Kasumi-1 (cell line): ENCODE results near the gene CEP89.
"Not testable (repeated sequence)": the region's sequence is repeated elsewhere in the genome, so short reads cannot be mapped to it uniquely, and the experiment has no call there.

Experiments
- DNase-seq, 2 experiments: peaks; one replicate each; lab custom pipeline; 2025; lab: John Stamatoyannopoulos, UW

CEP89 gene

GRCh38 chr19:32891609-32892008 lies 80.1 kb downstream of the CEP89 start:
- no peak for DNase-seq

GRCh38 chr19:32890841-32891240 lies 80.9 kb downstream of the CEP89 start:
- no peak for DNase-seq

DNA sequence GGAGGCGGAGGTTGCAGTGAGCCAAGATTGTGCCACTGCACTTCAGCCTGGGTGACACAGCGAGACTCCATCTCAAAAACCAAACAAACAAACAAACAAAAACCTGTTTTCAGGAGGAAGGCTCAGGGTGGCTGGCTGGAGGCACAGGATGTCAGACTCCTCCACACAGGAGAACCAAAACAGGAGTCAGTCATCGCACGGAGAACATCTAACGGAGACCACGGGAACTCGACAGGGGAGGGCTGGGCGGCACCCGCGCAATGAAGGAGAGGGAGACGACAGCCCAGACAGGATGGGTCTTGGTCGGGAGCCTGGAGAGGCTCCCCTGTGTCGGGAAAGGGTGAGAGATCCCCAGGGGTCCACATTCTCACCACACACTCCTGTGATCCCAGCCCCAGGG lies 81.4 kb downstream of the CEP89 start:
- DNase-seq: no peak

DNA sequence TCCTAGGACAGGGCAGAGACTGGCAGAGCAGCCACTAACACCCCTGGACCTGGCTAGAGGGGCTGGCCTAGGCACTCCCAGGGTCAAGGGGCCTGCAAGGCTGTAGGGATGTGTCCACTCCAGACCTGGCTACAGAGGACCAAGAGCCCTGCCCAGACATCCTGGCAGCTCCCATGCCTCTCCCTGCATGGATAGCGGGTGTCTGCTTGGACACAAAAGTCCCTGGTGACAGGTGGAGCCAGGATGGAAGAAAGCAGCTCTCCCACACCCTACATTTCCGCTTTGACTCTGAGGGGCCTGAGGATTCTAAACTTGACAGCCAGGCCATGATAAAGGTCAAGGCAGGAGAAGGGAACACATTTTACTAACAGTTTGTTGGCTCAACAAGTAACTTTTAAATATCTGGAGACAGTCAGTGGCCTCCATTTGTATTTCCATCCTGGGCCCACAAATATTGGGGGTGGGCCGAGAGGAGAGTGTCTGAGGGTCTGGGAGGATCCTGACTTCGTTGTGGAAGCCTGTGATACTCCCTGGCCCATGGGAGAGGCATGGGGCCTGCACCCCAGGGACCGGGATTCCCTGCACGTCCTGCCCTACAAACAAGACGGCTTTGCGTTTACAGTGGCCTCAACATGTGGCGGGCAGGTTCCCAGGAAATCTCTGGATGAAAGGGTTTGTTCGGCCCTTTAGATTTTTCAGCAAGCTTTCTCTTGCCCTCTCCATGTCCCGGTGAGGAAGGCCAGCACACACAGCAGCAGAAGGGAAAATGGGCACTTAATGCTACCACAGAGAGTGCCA lies 82.4 kb downstream of the CEP89 start:
- no peak for DNase-seq

DNA sequence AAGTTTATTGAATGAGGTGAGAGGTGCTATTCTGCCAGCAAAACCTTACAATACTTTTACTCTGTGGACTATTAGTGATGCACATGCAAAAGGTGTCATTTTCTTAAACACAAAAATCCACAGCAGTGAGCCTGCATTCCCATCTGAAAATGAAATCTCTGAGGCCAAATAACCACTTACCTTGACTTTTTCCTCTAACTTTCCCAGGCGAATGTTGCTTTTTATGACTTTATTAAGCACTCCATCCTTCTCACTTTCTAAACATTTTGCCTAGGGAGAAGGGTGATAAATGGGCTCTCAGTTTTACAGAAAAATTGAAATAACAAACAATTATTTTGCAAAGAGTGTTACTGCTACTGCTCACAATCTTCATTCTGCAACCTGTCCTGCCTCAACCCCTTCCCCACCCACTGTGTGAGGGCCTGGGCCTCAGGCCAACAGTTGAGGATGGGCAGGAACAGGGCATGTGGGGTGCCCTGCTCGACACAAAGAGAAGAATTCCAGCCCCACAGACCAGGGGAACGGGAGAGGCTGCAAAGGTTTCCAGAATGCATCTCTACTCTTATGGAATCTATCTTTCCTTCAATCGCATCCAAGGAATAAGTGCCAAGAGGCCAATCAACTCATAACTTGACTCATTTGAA lies 84.1 kb downstream of the CEP89 start:
- DNase-seq: no peak

- no peak for DNase-seq
Observed at GRCh38 chr19:32886241-32886640, 85.5 kb downstream of the CEP89 start.

- not testable (repeated sequence) for DNase-seq
Observed at GRCh38 chr19:32885255-32885654, 86.5 kb downstream of the CEP89 start.

DNA sequence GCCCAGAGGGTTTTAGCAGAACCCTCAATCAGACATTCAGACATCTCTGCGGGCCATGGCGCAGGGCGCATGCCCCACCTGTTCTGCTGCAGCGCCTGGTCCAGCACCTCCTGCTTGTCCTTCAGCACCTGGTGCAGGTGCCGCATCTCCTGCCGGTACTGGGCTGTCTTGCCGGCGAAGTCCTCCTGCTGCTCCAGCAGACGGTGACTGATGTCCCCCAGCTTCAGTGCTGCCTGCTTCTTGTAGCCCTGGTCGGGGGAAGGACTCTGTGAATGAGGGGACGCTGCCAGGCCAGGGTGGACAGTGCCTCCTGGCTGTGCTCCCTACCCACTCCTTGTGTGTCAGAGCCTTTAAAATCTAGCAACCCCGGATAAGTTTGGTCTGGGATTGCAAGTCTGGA lies 90.0 kb downstream of the CEP89 start:
- DNase-seq: no peak

- no peak for DNase-seq
Observed at GRCh38 chr19:32880622-32881021, 91.1 kb downstream of the CEP89 start.

DNA sequence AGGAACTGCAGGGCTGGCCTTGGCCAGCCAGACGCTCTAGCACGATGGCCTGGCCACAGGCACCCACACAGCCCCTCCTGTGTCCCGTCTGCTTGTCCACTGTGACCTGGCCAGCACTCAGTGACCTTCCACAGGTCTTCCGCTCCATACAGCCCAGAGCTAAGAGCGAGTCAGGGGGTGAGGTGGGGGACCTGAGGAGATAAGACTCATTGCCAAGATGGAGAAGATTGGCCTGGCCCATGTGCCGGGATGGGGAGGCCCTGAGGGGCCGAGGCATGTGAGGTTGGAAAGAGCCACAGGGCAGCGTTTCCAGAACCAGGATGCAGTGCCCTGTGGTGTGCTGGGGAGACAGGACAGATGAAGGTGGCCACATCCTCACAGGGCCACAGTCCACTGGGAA lies 92.0 kb downstream of the CEP89 start:
- DNase-seq: no peak

DNA sequence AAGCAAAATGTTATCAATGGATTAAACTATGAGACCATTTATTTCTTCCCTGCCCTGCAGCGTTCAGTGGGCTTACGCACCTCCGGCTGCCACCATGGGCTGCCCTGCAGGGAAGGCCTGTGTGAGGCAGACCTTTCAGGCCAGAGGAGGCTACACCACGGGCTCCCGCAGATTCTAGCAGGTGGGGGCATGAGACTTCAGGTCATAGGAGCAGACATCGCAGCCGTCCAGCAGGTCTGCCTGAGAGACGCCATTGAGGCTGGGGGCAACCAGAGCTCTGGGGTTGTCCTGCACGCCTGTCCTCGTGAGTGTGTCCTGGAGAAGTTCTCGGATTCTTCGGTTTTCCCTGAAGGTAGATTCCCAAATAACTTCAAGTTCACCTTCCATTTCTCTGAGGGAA lies 92.8 kb downstream of the CEP89 start:
- no peak for DNase-seq

- no peak for DNase-seq
Observed at GRCh38 chr19:32877977-32878745, 93.6 kb downstream of the CEP89 start.

GRCh38 chr19:32877323-32877912 lies 94.3 kb downstream of the CEP89 start:
- no peak for DNase-seq

GRCh38 chr19:32876919-32877285 lies 94.9 kb downstream of the CEP89 start:
- no peak for DNase-seq

DNA sequence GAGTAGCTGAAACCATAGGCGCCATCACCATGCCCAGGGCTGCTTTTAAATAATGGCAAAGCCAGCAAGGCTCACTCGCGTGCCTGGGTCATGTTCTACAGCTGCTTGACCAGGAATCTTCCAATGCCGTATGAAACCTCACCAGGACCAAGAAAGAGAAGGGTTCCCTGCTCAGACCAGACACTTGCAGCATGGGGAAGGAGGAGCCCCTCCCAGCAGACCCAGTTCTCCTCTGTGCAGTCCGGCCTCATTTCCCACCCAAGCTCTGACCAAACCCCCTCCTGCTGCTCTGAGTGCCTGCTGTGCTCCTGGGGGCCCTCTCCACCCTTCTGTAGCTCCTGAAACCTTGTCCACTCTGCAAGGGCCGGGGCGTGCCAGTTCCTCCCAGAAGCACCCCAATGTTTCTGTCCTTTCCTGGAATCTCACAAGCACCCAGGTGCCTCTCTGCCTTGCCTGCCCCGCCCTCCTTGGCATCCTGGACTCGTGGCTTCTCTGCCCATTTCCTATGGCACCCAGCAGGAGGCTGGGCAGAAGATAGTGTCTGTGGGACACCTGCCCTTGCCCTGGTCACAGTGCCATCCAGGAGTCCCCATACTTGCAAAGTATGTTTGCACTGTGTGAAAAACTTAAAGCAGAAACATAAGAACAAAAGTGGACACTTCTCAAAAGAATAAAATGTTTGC lies 95.4 kb downstream of the CEP89 start:
- DNase-seq: no peak

DNA sequence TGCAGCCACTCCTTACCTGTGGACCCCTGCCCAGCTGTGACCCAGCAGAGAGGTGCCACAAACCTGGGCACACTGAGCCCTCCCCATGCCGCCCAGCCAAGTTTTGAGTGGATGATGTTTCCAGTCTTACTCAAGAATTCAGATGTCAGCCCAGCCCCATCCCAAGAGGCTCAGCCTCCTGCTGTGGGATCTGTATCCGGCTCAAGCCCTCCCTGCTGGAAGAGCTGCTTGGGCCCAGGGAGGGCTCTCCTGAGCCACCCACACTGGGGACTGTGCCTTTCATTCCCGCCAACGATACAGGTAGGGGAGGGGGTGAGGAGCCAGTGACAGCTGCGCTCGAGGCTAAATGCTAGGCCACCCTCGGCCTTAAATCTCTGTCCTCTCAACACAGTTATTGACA lies 96.3 kb downstream of the CEP89 start:
- no peak for DNase-seq

DNA sequence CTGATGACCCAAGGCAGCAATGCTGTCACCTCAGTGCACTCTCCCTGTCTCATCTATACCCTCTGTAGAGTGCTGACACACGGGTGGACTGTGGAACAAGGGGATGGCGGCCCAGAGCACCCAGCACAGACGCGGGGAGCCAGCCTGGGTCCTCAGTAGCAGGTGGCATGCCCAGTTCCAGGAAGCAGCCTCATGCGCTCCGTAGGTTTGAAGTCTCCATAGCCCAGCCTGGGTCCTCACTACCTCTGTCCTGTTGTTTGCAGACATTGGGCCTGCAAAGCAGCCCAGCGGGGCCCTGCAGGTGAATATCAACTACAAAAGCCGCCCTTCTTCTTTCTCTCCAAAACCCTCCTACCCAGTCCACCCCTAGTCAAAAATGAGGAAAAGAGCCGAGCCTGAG lies 97.2 kb downstream of the CEP89 start:
- DNase-seq: no peak

DNA sequence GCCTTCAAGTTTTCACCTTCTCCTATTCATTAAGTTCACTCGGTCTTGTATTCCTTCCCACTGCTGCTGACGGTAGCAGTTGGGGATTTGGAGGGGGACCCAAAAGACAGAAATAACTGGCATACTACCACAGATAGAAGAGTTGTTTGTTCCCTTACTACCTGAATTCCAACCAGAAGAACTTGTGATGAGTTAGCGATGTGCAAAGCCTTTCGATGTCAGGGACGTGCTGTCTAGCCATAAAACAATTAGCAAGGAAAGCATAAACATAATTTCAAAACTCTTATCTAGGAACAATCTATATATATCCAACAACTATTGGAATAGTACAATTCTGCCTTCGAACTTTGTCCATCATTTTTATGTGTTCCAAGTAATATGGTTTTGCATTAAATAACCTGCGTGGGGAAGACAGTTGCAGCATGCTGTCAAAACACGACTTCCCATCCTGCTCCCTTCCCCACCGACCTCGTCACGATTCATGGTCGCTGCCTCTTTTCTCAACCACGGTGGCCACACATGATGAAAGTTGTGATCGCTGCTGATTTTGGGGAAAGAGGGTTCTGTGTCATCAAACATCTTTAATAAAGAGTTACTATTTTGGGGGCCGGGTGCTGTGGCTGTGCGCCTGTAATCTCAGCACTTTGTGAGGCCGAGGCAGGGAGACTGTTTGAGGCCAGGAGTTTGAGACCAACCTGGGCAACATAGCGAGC lies 98.4 kb downstream of the CEP89 start:
- no peak for DNase-seq

DNA sequence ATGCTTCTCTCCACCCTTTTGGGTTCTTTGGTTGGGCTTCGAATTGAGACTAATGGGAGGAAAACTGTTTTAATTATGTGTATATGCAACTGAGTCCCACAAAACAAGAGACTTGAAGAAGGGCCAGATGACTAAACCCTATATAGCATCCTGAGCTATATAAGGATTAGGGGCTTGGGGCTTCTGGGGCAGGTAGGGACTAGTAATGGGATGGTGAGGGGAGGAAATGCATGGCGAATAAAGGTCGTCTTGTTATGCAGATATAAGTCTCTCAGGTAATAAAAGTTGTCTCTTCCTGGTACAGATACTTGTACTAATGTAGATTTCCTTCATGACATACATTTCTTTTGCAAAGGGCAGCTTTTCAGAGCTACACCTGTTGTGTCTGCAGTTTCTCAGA lies 99.4 kb downstream of the CEP89 start:
- DNase-seq: no peak

DNA sequence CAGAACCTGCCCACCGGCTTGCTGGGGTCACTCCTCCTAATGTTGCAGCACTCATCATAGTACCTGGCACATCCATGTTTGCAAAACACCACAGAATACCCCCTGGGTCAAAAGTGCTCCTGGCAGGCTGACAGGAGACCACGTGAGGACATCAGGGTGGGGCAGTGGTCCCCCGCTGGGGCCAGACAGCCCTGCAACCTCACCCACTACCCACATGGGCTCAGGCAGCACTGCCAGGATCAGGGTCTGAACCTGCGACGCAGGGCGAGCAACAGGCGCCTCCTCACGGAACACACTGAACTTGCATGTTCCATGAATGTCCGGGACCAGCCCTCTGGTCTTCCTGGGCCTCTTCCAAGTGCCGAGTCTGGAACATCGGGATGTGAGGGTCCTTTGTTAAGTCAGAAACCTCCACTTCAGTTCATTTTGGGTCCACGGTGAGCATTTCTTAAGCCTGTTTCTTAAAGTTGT lies 100.7 kb downstream of the CEP89 start:
- DNase-seq: no peak

GRCh38 chr19:32869966-32870573 lies 101.7 kb downstream of the CEP89 start:
- no peak for DNase-seq
